Smooth muscle cell (in vitro differentiated cells): ENCODE measurements around the gene TLX2. TPM values are rescaled to one million over a fixed set of nuclear protein-coding genes. Genes with fewer than 3 reads are reported as not detected.

Source experiments
- DNase-seq: peaks from one replicate; lab custom pipeline; 2025; ENCODE audit not compliant: unreplicated experiment; lab: John Stamatoyannopoulos, UW
- H2AFZ ChIP-seq: fragments of 200-600 bp; sonication (generic); 2 replicates; pipeline ENCODE4 v1.6.0; 2016; ENCODE audit warnings: antibody characterized with exemption, low read depth, mild to moderate bottlenecking
- H3F3A ChIP-seq: fragments of 200-600 bp; sonication (generic); 2 replicates; pipeline ENCODE4 v1.6.0; 2017; ENCODE audit warnings: antibody characterized with exemption, low read depth
- H3K27ac ChIP-seq: fragments of 200-600 bp; sonication (generic); 2 replicates; pipeline ENCODE4 v1.5.1; 2016; ENCODE audit warnings: low read depth, mild to moderate bottlenecking
- H3K27me3 ChIP-seq: fragments of 200-600 bp; sonication (generic); 2 replicates; pipeline ENCODE4 v1.6.1; 2016; ENCODE audit warnings: low read depth, mild to moderate bottlenecking
- H3K36me3 ChIP-seq: fragments of 200-600 bp; sonication (generic); 2 replicates; pipeline ENCODE4 v1.5.1; 2016; ENCODE audit warnings: low read depth
- H3K4me1 ChIP-seq: fragments of 200-600 bp; sonication (generic); 2 replicates; pipeline ENCODE4 v1.5.1; 2016; ENCODE audit warnings: low read depth
- H3K4me2 ChIP-seq: fragments of 200-600 bp; sonication (generic); 2 replicates; pipeline ENCODE4 v1.6.0; 2016; ENCODE audit warnings: mild to moderate bottlenecking
- H3K4me3 ChIP-seq: fragments of 200-600 bp; sonication (generic); 2 replicates; pipeline ENCODE4 v1.5.1; 2016; ENCODE audit warnings: mild to moderate bottlenecking
- H3K79me2 ChIP-seq: fragments of 200-600 bp; sonication (generic); 2 replicates; pipeline ENCODE4 v1.6.0; 2016; ENCODE audit warnings: low read depth, mild to moderate bottlenecking
- H3K9ac ChIP-seq: fragments of 200-600 bp; sonication (generic); 2 replicates; pipeline ENCODE4 v1.6.0; 2016; ENCODE audit warnings: low read depth
- H3K9me3 ChIP-seq: fragments of 200-600 bp; sonication (generic); replicated peaks from 2 replicates; pipeline ENCODE4 v1.5.1; 2016; ENCODE audit warnings: low read depth
- H4K20me1 ChIP-seq: fragments of 200-600 bp; sonication (generic); 2 replicates; pipeline ENCODE4 v1.6.0; 2016; ENCODE audit warnings: low read depth
- CTCF ChIP-seq: fragments of 200-600 bp; sonication (generic); IDR thresholded peaks from 2 replicates; pipeline ENCODE4 v1.5.1; 2017; ENCODE audit warnings: borderline replicate concordance, mild to moderate bottlenecking, antibody characterized with exemption; ENCODE audit not compliant: insufficient read depth, poor library complexity, severe bottlenecking
- WGBS: methylation state at CpG from one replicate; pipeline ENCODE4 v1.1.7; 2016; ENCODE audit warnings: low lambda C conversion rate; 5-methylcytosine and 5-hydroxymethylcytosine counted together
- polyA plus RNA-seq: library from polyadenylated mRNA; unstranded; fragments of >200 nt; fragmentation: Nextera tagmentation; extraction: Ambion mirVana; gene quantifications from 2 replicates; pipeline ENCODE4 v1.2.1, GENCODE V29; 2016
- total RNA-seq: library from RNA; depleted of rRNA; stranded (reverse); fragments of >200 nt; gene quantifications from 2 replicates; pipeline ENCODE4 v1.2.3, GENCODE V29; 2014

Gene TLX2
- total and polyA plus RNA-seq, 2 experiments from 2014 or later, result not detected

GRCh38 chr2:74516650-74517049 lies 2.4 kb downstream of the TLX2 start:
- H3K4me1 ChIP-seq, result peaks cover 17% of the 10 kb centered on the region
- no peak for TF ChIP-seq CTCF
- H3K27me3 ChIP-seq, result peaks cover 100% of the 10 kb centered on the region
- no peak overlapping the region for H2AFZ ChIP-seq
- H3K9me3 ChIP-seq, result no peaks in the 10 kb centered on the region
- no peaks in the 10 kb centered on the region for H3K36me3 ChIP-seq
- 83% methylated on average over 13 of the region's 13 CpGs for WGBS
- peak overlapping the region; percentile 84 for H3K4me2 ChIP-seq
- H3F3A ChIP-seq, result no peaks in the 10 kb centered on the region
- H3K27ac ChIP-seq, result no peak overlapping the region
- H3K79me2 ChIP-seq, result no peaks in the 10 kb centered on the region
- H3K4me3 ChIP-seq, result no peak overlapping the region
- no peaks in the 10 kb centered on the region for H4K20me1 ChIP-seq
- DNase-seq, result no peak
- H3K9ac ChIP-seq, result no peak overlapping the region

DNA sequence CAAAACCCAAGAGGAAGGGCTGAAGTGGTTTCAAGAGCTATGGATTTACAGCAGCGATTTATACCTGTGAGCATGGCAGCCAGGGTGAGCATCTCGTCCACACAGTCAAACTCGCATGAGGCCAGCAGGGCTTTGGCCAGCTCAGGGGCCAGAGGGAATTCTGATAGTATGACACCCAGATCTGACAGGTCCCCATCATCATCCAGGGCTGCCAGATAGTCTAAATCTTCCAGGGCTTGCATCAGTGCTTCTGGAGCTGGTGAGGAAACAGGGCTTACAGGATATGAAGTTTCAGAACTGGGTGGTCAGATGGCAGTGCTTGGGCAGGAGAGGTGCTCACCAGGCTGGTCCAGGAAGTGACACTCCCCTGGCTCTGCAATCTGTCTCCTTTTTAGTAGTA lies 8.3 kb downstream of the TLX2 start:
- Histone ChIP-seq H3K9me3 (no peaks in the 10 kb centered on the region), H3F3A (no peaks in the 10 kb centered on the region), H3K4me1 (no peaks in the 10 kb centered on the region), H3K4me2 (no peak overlapping the region), H4K20me1 (peaks cover 3% of the 10 kb centered on the region), H3K9ac (no peak overlapping the region), H3K4me3 (no peak overlapping the region), H3K27ac (no peak overlapping the region), H3K27me3 (peaks cover 49% of the 10 kb centered on the region), H3K79me2 (no peaks in the 10 kb centered on the region), H3K36me3 (no peaks in the 10 kb centered on the region), H2AFZ (no peak overlapping the region)
- 89% methylated on average over 3 of the region's 3 CpGs for WGBS
- no peak for DNase-seq
- no peak for TF ChIP-seq CTCF

GRCh38 chr2:74524005-74524404 lies 9.8 kb downstream of the TLX2 start:
- no peak overlapping the region for H3K9ac ChIP-seq
- H3K4me2 ChIP-seq, result no peak overlapping the region
- H3F3A ChIP-seq, result no peaks in the 10 kb centered on the region
- no peak for TF ChIP-seq CTCF
- no peak overlapping the region for H3K27ac ChIP-seq
- H3K9me3 ChIP-seq, result no peaks in the 10 kb centered on the region
- peaks cover 11% of the 10 kb centered on the region for H4K20me1 ChIP-seq
- H3K4me3 ChIP-seq, result no peak overlapping the region
- H2AFZ ChIP-seq, result no peak overlapping the region
- H3K4me1 ChIP-seq, result peaks cover 7% of the 10 kb centered on the region
- H3K79me2 ChIP-seq, result peaks cover 12% of the 10 kb centered on the region
- DNase-seq, result no peak
- WGBS, result 91% methylated on average over 9 of the region's 9 CpGs
- H3K27me3 ChIP-seq, result peaks cover 34% of the 10 kb centered on the region
- no peaks in the 10 kb centered on the region for H3K36me3 ChIP-seq

DNA sequence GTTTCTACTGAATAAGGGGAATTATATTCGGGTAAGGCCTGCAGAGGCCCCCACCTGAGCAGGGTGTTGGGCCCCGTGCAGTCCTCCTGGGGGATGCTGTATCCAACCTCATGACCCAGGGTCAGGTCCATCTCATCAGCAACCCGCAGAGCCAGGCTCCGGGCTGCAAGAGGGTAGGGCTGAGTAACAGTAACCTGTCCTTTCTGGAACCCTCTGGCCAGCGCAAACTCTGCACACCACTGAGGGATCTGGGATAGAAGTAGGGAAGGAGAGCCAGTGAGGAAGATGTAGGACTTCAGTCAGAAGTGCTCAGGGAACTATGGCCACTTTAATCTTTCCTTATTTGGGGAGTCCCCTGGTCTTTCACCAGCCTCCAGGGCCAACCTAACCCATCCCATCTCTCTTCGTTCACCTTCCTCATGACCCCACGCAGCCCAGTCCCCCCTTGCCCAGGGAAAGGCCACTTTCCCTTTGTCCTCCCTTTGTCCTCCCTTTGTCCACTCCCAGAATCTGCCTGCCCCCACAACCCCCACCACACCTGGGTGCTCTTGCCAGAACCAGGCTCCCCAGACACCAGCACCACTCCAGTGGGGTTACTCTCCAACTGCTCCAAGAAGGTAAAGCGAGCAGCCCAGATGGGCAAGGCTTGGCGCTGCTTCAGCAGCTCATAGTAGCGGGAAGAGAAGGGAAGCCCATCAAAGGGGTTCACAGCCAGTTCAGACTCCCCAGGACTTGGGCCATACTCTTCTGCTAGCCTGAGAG lies 10.9 kb downstream of the TLX2 start:
- Histone ChIP-seq H3K27ac (no peak overlapping the region), H3K9ac (no peak overlapping the region), H3K36me3 (no peaks in the 10 kb centered on the region), H3K27me3 (peaks cover 23% of the 10 kb centered on the region), H3K4me1 (peaks cover 7% of the 10 kb centered on the region), H3K9me3 (no peaks in the 10 kb centered on the region), H3K79me2 (peaks cover 21% of the 10 kb centered on the region), H3F3A (no peaks in the 10 kb centered on the region), H2AFZ (no peak overlapping the region), H3K4me3 (no peak overlapping the region), H4K20me1 (peaks cover 11% of the 10 kb centered on the region), H3K4me2 (no peak overlapping the region)
- DNase-seq, result no peak
- TF ChIP-seq CTCF, result no peak
- WGBS, result 97% methylated on average over 10 of the region's 10 CpGs
